HepG2 (cell line): ENCODE measurements around the gene MLH1. TPM values are rescaled to one million over a fixed set of nuclear protein-coding genes. Genes with fewer than 3 reads are reported as not detected.

Source experiments
- CAMTA2 ChIP-seq: sonication (generic); formaldehyde crosslinking; IDR thresholded peaks from 2 replicates; pipeline ENCODE4 v1.4.0; 2020; ENCODE audit warnings: mild to moderate bottlenecking, missing genetic modification reagents, borderline replicate concordance
- DNMT1 ChIP-seq: sonication (generic); formaldehyde crosslinking; IDR thresholded peaks from 2 replicates; pipeline ENCODE4 v1.5.1; 2020; ENCODE audit warnings: mild to moderate bottlenecking, missing genetic modification reagents
- E2F1 ChIP-seq: sonication (generic); formaldehyde crosslinking; IDR thresholded peaks from 2 replicates; pipeline ENCODE4 v1.5.0; 2020; ENCODE audit warnings: missing genetic modification reagents
- MLX ChIP-seq: IDR thresholded peaks from 2 replicates; pipeline ENCODE4 v1.6.1; 2016
- MTF1 ChIP-seq: sonication (generic); formaldehyde crosslinking; IDR thresholded peaks from 2 replicates; pipeline ENCODE4 v1.5.0; 2020; ENCODE audit warnings: missing genetic modification reagents
- PAF1 ChIP-seq: IDR thresholded peaks from 2 replicates; pipeline ENCODE4 v1.6.1; 2016; ENCODE audit warnings: missing genetic modification reagents, missing compliant biosample characterization
- PBX2 ChIP-seq: IDR thresholded peaks from 2 replicates; pipeline ENCODE4 v1.6.1; 2016; ENCODE audit warnings: control low read depth
- TARDBP ChIP-seq: sonication (generic); formaldehyde crosslinking; IDR thresholded peaks from 2 replicates; pipeline ENCODE4 v1.8.0; 2022; ENCODE audit warnings: mild to moderate bottlenecking, missing genetic modification reagents
- TBL1XR1 ChIP-seq: fragments of 150-350 bp; IDR thresholded peaks from 2 replicates; pipeline ENCODE4 v1.6.1; 2014; ENCODE audit warnings: borderline replicate concordance, low read length; ENCODE audit not compliant: partially characterized antibody
- YY1 ChIP-seq: IDR thresholded peaks from 2 replicates; pipeline ENCODE4 v1.6.1; 2011; ENCODE audit warnings: low read length, low read depth, moderate library complexity, mild to moderate bottlenecking; ENCODE audit not compliant: insufficient read depth, insufficient replicate concordance
- ZNF234 ChIP-seq: sonication (generic); formaldehyde crosslinking; conservative IDR thresholded peaks from 2 replicates; pipeline ENCODE4 v1.5.1; 2020; ENCODE audit warnings: mild to moderate bottlenecking, missing genetic modification reagents
- ZNF713 ChIP-seq: sonication (generic); formaldehyde crosslinking; IDR thresholded peaks from 2 replicates; pipeline ENCODE4 v1.4.0; 2020; ENCODE audit warnings: mild to moderate bottlenecking, missing genetic modification reagents
- polyA plus RNA-seq, 8 experiments: library from polyadenylated mRNA; depleted of rRNA in 3 of 8; stranded (reverse) in 7 of 8; unstranded in 1 of 8; fragments of >200 nt; fragmentation: Illumina TruSeq in 4 of 8; extraction: Trizol in 4 of 8; gene quantifications; 2 replicates each; pipeline versions ENCODE4 v1.2.1 to v1.2.3, GENCODE V29; 2011 to 2016; ENCODE audit warnings: low read depth in 4 of 8, missing spikeins in 1 of 8, mixed read lengths in 1 of 8; ENCODE audit not compliant: insufficient read depth in 1 of 8
- total RNA-seq, 5 experiments: library from RNA; depleted of rRNA; stranded (reverse); fragments of >200 nt; fragmentation: Illumina TruSeq; extraction: Trizol; gene quantifications; 2 replicates each; pipeline ENCODE4 v1.2.3, GENCODE V29; 2016; ENCODE audit warnings: low read depth in 1 of 5
- TF ChIP-seq, protein P1 (sequence below): sonication (generic); formaldehyde crosslinking; IDR thresholded peaks from 2 replicates; pipeline ENCODE4 v1.4.0; 2020; ENCODE audit warnings: low read depth, missing genetic modification reagents
- TF ChIP-seq, protein P2 (sequence below), 2 experiments: sonication (generic) in 1 of 2; formaldehyde crosslinking in 1 of 2; IDR thresholded peaks; 2 replicates each; pipeline versions ENCODE4 v1.5.1 to v1.6.1; 2011 to 2020; ENCODE audit warnings: borderline replicate concordance in 1 of 2, low read depth in 1 of 2, low read length in 1 of 2, mild to moderate bottlenecking in 1 of 2, missing genetic modification reagents in 1 of 2, moderate library complexity in 1 of 2
- TF ChIP-seq, protein P3 (sequence below): sonication (generic); formaldehyde crosslinking; IDR thresholded peaks from 2 replicates; pipeline ENCODE4 v1.4.0; 2020; ENCODE audit warnings: mild to moderate bottlenecking, missing genetic modification reagents
- TF ChIP-seq, protein P4 (sequence below): sonication (generic); formaldehyde crosslinking; IDR thresholded peaks from 2 replicates; pipeline ENCODE4 v1.5.1; 2020; ENCODE audit warnings: missing genetic modification reagents, mild to moderate bottlenecking, borderline replicate concordance

Gene MLH1
- total and polyA plus RNA-seq, 2 of the 13 experiments (the other 11 are each of a cell fraction or from before 2014, with no cell fraction given) = 29.5 to 70.8 TPM

DNA sequence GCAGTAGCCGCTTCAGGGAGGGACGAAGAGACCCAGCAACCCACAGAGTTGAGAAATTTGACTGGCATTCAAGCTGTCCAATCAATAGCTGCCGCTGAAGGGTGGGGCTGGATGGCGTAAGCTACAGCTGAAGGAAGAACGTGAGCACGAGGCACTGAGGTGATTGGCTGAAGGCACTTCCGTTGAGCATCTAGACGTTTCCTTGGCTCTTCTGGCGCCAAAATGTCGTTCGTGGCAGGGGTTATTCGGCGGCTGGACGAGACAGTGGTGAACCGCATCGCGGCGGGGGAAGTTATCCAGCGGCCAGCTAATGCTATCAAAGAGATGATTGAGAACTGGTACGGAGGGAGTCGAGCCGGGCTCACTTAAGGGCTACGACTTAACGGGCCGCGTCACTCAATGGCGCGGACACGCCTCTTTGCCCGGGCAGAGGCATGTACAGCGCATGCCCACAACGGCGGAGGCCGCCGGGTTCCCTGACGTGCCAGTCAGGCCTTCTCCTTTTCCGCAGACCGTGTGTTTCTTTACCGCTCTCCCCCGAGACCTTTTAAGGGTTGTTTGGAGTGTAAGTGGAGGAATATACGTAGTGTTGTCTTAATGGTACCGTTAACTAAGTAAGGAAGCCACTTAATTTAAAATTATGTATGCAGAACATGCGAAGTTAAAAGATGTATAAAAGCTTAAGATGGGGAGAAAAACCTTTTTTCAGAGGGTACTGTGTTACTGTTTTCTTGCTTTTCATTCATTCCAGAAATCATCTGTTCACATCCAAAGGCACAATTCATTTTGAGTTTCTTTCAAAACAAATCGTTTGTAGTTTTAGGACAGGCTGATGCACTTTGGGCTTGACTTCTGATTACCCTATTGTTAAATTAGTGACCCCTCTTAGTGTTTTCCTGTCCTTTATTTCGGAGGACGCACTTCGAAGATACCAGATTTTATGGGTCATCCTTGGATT, at the start of gene MLH1 (continued):
- TF ChIP-seq, protein P1, sequence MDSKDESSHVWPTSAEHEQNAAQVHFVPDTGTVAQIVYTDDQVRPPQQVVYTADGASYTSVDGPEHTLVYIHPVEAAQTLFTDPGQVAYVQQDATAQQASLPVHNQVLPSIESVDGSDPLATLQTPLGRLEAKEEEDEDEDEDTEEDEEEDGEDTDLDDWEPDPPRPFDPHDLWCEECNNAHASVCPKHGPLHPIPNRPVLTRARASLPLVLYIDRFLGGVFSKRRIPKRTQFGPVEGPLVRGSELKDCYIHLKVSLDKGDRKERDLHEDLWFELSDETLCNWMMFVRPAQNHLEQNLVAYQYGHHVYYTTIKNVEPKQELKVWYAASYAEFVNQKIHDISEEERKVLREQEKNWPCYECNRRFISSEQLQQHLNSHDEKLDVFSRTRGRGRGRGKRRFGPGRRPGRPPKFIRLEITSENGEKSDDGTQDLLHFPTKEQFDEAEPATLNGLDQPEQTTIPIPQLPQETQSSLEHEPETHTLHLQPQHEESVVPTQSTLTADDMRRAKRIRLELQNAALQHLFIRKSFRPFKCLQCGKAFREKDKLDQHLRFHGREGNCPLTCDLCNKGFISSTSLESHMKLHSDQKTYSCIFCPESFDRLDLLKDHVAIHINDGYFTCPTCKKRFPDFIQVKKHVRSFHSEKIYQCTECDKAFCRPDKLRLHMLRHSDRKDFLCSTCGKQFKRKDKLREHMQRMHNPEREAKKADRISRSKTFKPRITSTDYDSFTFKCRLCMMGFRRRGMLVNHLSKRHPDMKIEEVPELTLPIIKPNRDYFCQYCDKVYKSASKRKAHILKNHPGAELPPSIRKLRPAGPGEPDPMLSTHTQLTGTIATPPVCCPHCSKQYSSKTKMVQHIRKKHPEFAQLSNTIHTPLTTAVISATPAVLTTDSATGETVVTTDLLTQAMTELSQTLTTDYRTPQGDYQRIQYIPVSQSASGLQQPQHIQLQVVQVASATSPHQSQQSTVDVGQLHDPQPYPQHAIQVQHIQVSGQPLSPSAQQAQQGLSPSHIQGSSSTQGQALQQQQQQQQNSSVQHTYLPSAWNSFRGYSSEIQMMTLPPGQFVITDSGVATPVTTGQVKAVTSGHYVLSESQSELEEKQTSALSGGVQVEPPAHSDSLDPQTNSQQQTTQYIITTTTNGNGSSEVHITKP (CRISPR knock-in tag) = no peak; the same call in 1 of the 2 replicates
- TF ChIP-seq, protein P2, sequence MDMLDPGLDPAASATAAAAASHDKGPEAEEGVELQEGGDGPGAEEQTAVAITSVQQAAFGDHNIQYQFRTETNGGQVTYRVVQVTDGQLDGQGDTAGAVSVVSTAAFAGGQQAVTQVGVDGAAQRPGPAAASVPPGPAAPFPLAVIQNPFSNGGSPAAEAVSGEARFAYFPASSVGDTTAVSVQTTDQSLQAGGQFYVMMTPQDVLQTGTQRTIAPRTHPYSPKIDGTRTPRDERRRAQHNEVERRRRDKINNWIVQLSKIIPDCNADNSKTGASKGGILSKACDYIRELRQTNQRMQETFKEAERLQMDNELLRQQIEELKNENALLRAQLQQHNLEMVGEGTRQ (IDR thresholded peaks at IDR 0.05; ENCODE audit: low read depth, low read length) = peak; percentile 44
- TF ChIP-seq, protein P2 (CRISPR knock-in tag; IDR thresholded peaks at IDR 0.05; ENCODE audit: borderline replicate concordance) = no peak; the same call in none of the 2 replicates
- TF ChIP-seq ZNF713 (CRISPR knock-in tag) (no peak), PAF1 (CRISPR knock-in tag) (no peak), MTF1 (CRISPR knock-in tag) (peak; percentile 33; the same call in 1 of the 2 replicates), MLX (CRISPR knock-in tag) (no peak), CAMTA2 (0 out of 2 replicates have a peak, but pooled peaks have one; percentile 36), TBL1XR1 (no peak), TARDBP (CRISPR knock-in tag) (peak; percentile 35; the same call in 1 of the 2 replicates), YY1 (peak; percentile 98), ZNF234 (no peak), E2F1 (CRISPR knock-in tag) (peak; percentile 96), PBX2 (peak; percentile 99), DNMT1 (CRISPR knock-in tag) (no peak)
- TF ChIP-seq, protein P3, sequence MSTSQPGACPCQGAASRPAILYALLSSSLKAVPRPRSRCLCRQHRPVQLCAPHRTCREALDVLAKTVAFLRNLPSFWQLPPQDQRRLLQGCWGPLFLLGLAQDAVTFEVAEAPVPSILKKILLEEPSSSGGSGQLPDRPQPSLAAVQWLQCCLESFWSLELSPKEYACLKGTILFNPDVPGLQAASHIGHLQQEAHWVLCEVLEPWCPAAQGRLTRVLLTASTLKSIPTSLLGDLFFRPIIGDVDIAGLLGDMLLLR (CRISPR knock-in tag) = peak; percentile 90
- TF ChIP-seq, protein P4, sequence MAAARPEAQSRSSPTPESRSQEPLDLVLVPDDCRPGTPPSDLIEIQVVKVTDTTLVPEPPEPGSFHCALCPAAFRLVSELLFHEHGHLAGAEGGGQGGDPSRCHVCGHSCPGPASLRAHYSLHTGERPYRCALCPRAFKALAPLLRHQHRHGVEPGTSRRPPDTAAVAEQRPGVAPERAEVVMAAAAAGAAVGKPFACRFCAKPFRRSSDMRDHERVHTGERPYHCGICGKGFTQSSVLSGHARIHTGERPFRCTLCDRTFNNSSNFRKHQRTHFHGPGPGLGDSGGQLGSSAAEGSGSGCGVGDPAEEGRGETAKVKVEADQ (CRISPR knock-in tag) = no peak; the same call in 1 of the 2 replicates
